Loucy (cell line): Measurements from ENCODE around the gene COL5A1.

Experiments
- H2AFZ ChIP-seq: fragments of 200-600 bp; sonication (generic); 2 replicates; pipeline ENCODE4 v1.6.0; 2016; ENCODE audit warnings: antibody characterized with exemption, mild to moderate bottlenecking, low read length, moderate library complexity
- H3F3A ChIP-seq: fragments of 200-600 bp; 2 replicates; pipeline ENCODE4 v1.6.0; 2016; ENCODE audit warnings: antibody characterized with exemption, low read depth, mild to moderate bottlenecking
- H3K27me3 ChIP-seq: fragments of 200-600 bp; sonication (generic); 2 replicates; pipeline ENCODE4 v1.6.1; 2014; ENCODE audit warnings: low read length, mild to moderate bottlenecking; ENCODE audit not compliant: insufficient read depth, poor library complexity, severe bottlenecking
- H3K36me3 ChIP-seq: fragments of 200-600 bp; sonication (generic); 2 replicates; pipeline ENCODE4 v1.6.1; 2016; ENCODE audit warnings: low read length; ENCODE audit not compliant: insufficient read depth
- H3K4me1 ChIP-seq: fragments of 200-600 bp; sonication (generic); 2 replicates; pipeline ENCODE4 v1.5.1; 2014; ENCODE audit warnings: low read length, mild to moderate bottlenecking; ENCODE audit not compliant: insufficient read depth, poor library complexity, severe bottlenecking
- H3K4me2 ChIP-seq: fragments of 200-600 bp; sonication (generic); 2 replicates; pipeline ENCODE4 v1.6.0; 2014; ENCODE audit warnings: antibody characterized with exemption, low read length, low read depth, mild to moderate bottlenecking; ENCODE audit not compliant: poor library complexity, severe bottlenecking
- H3K4me3 ChIP-seq: fragments of 200-600 bp; sonication (generic); 2 replicates; pipeline ENCODE4 v1.5.1; 2014; ENCODE audit warnings: low read length, mild to moderate bottlenecking, mixed read lengths; ENCODE audit not compliant: poor library complexity, severe bottlenecking
- H3K79me2 ChIP-seq: fragments of 200-600 bp; sonication (generic); 2 replicates; pipeline ENCODE4 v1.6.1; 2014; ENCODE audit warnings: low read length; ENCODE audit not compliant: insufficient read depth
- H3K9ac ChIP-seq: fragments of 200-600 bp; sonication (generic); 2 replicates; pipeline ENCODE4 v1.6.0; 2014; ENCODE audit warnings: mild to moderate bottlenecking, low read depth, low read length, moderate library complexity; ENCODE audit not compliant: poor library complexity, severe bottlenecking
- H3K9me2 ChIP-seq: fragments of 200-600 bp; sonication (generic); replicated peaks from 2 replicates; pipeline ENCODE4 v1.6.1; 2016; ENCODE audit warnings: low read depth, low read length, mixed read lengths
- H3K9me3 ChIP-seq: fragments of 200-600 bp; sonication (generic); 2 replicates; pipeline ENCODE4 v1.6.1; 2014; ENCODE audit warnings: mild to moderate bottlenecking, antibody characterized with exemption, low read length, low read depth; ENCODE audit not compliant: insufficient read depth
- H4K20me1 ChIP-seq: fragments of 200-600 bp; sonication (generic); 2 replicates; pipeline ENCODE4 v1.6.0; 2014; ENCODE audit warnings: antibody characterized with exemption, low read length, mild to moderate bottlenecking; ENCODE audit not compliant: insufficient read depth, poor library complexity, severe bottlenecking
- CTCF ChIP-seq: fragments of 200-600 bp; sonication (generic); conservative IDR thresholded peaks from 2 replicates; pipeline ENCODE4 v1.5.1; 2014; ENCODE audit warnings: mild to moderate bottlenecking, antibody characterized with exemption, low read length
- EZH2phosphoT487 ChIP-seq: fragments of 200-600 bp; IDR thresholded peaks from 2 replicates; pipeline ENCODE4 v1.6.1; 2018; ENCODE audit warnings: antibody characterized with exemption, mild to moderate bottlenecking, moderate library complexity, borderline replicate concordance

Gene COL5A1

GRCh38 chr9:134838651-134839454 lies 197.2 kb downstream of the COL5A1 start:
- Histone ChIP-seq H3K4me3 (no peak overlapping the region), H3F3A (no peaks in the 10 kb centered on the region), H3K27me3 (no peaks in the 10 kb centered on the region), H3K9me2 (no peaks in the 10 kb centered on the region), H4K20me1 (no peaks in the 10 kb centered on the region), H3K9ac (no peak overlapping the region), H3K36me3 (no peaks in the 10 kb centered on the region), H2AFZ (no peak overlapping the region), H3K79me2 (no peaks in the 10 kb centered on the region), H3K4me2 (no peak overlapping the region), H3K4me1 (no peaks in the 10 kb centered on the region), H3K9me3 (no peaks in the 10 kb centered on the region)
- TF ChIP-seq CTCF (no peak), EZH2phosphoT487 (no peak)

- Histone ChIP-seq H3K9me3 (no peaks in the 10 kb centered on the region), H3K4me3 (no peak overlapping the region), H3F3A (no peaks in the 10 kb centered on the region), H2AFZ (no peak overlapping the region), H3K79me2 (no peaks in the 10 kb centered on the region), H3K4me2 (no peak overlapping the region), H3K9me2 (no peaks in the 10 kb centered on the region), H3K9ac (no peak overlapping the region), H4K20me1 (no peaks in the 10 kb centered on the region), H3K4me1 (no peaks in the 10 kb centered on the region), H3K27me3 (no peaks in the 10 kb centered on the region), H3K36me3 (no peaks in the 10 kb centered on the region)
- TF ChIP-seq CTCF = peak; percentile 34; the same call in 1 of the 2 replicates
- TF ChIP-seq EZH2phosphoT487 = no peak
Measured at GRCh38 chr9:134839455-134840125, 198.0 kb downstream of the COL5A1 start.

- H3K79me2 ChIP-seq = no peaks in the 10 kb centered on the region
- no peak for TF ChIP-seq EZH2phosphoT487
- TF ChIP-seq CTCF = no peak
- H3K4me3 ChIP-seq = no peak overlapping the region
- no peaks in the 10 kb centered on the region for H3K27me3 ChIP-seq
- no peaks in the 10 kb centered on the region for H3K36me3 ChIP-seq
- H3K9me3 ChIP-seq = no peaks in the 10 kb centered on the region
- H4K20me1 ChIP-seq = no peaks in the 10 kb centered on the region
- no peaks in the 10 kb centered on the region for H3K4me1 ChIP-seq
- no peak overlapping the region for H3K9ac ChIP-seq
- H3F3A ChIP-seq = no peaks in the 10 kb centered on the region
- no peak overlapping the region for H3K4me2 ChIP-seq
- no peaks in the 10 kb centered on the region for H3K9me2 ChIP-seq
- no peak overlapping the region for H2AFZ ChIP-seq
Measured at GRCh38 chr9:134840511-134840910, 198.9 kb downstream of the COL5A1 start.
